WI38 (cell line): ENCODE data around the gene CHRNA3.

Source experiments
- H3K4me3 ChIP-seq: 2 replicates; pipeline ENCODE4 v1.5.1; 2011; ENCODE audit warnings: low read depth, mild to moderate bottlenecking, control low read depth, low read length
- CTCF ChIP-seq: IDR thresholded peaks from 2 replicates; pipeline ENCODE4 v1.5.1; 2012; ENCODE audit warnings: low read depth, mild to moderate bottlenecking, control low read depth, low read length

The CHRNA3 gene

GRCh38 chr15:78552597-78552996 lies 68.2 kb downstream of the CHRNA3 start:
- H3K4me3 ChIP-seq = no peak overlapping the region
- no peak for TF ChIP-seq CTCF

- H3K4me3 ChIP-seq = no peak overlapping the region
- TF ChIP-seq CTCF = no peak
Measured at GRCh38 chr15:78551902-78552301, 68.9 kb downstream of the CHRNA3 start.

GRCh38 chr15:78550815-78551214 lies 70.0 kb downstream of the CHRNA3 start:
- TF ChIP-seq CTCF = no peak

GRCh38 chr15:78550194-78550593 lies 70.6 kb downstream of the CHRNA3 start:
- TF ChIP-seq CTCF = no peak
- H3K4me3 ChIP-seq = no peak overlapping the region

More at GRCh38 chr15:78550815-78551214, 70.0 kb downstream of the CHRNA3 start:
- no peak overlapping the region for H3K4me3 ChIP-seq
